HEK293 (cell line): ENCODE data around the gene RIPOR3.

Experiments used
- CTCF ChIP-seq: fragments of 450-650 bp; formaldehyde crosslinking; IDR thresholded peaks from 2 replicates; pipeline ENCODE4 v1.5.1; 2016; ENCODE audit warnings: missing biosample characterization, missing genetic modification characterization
- ELK4 ChIP-seq: IDR thresholded peaks from 2 replicates; pipeline ENCODE4 v1.6.1; 2011; ENCODE audit warnings: mild to moderate bottlenecking, low read depth, low read length, borderline replicate concordance
- TSHZ1 ChIP-seq: fragments of 450-650 bp; formaldehyde crosslinking; IDR thresholded peaks from 2 replicates; pipeline ENCODE4 v1.5.1; 2016; ENCODE audit warnings: missing biosample characterization, missing genetic modification characterization, borderline replicate concordance
- YY1 ChIP-seq: fragments of 450-650 bp; formaldehyde crosslinking; IDR thresholded peaks from 2 replicates; pipeline ENCODE4 v1.5.1; 2018; ENCODE audit warnings: missing biosample characterization, missing genetic modification characterization
- ZNF202 ChIP-seq: fragments of 450-650 bp; formaldehyde crosslinking; IDR thresholded peaks from 2 replicates; pipeline ENCODE4 v1.5.1; 2016; ENCODE audit warnings: missing biosample characterization, missing genetic modification characterization, borderline replicate concordance
- ZNF239 ChIP-seq: fragments of 450-650 bp; formaldehyde crosslinking; IDR thresholded peaks from 2 replicates; pipeline ENCODE4 v1.5.1; 2016; ENCODE audit warnings: missing biosample characterization, missing genetic modification characterization
- ZNF274 ChIP-seq, 2 experiments: fragments of 200-500 bp in 1 of 2; fragments of 450-650 bp in 1 of 2; sonication (Bioruptor generic) in 1 of 2; formaldehyde crosslinking in 1 of 2; IDR thresholded peaks; 2 replicates each; pipeline versions ENCODE4 v1.5.1 to v1.6.1; 2014 to 2016; ENCODE audit warnings: borderline replicate concordance in 1 of 2, inconsistent platforms in 1 of 2, low read length in 1 of 2, missing biosample characterization in 1 of 2, missing genetic modification characterization in 1 of 2
- ZNF354C ChIP-seq: fragments of 450-650 bp; formaldehyde crosslinking; IDR thresholded peaks from 2 replicates; pipeline ENCODE4 v1.5.1; 2016; ENCODE audit warnings: missing biosample characterization, missing genetic modification characterization, low read depth, borderline replicate concordance
- ZNF76 ChIP-seq: fragments of 450-650 bp; formaldehyde crosslinking; IDR thresholded peaks from 2 replicates; pipeline ENCODE4; 2016; ENCODE audit warnings: low read depth, missing biosample characterization, missing genetic modification characterization, borderline replicate concordance
- TF ChIP-seq, protein P1 (sequence below): fragments of 450-650 bp; formaldehyde crosslinking; IDR thresholded peaks from 2 replicates; pipeline ENCODE4 v1.5.1; 2016; ENCODE audit warnings: missing biosample characterization, missing genetic modification characterization

GRCh38 chr20:50635676-50636600 lies 55.4 kb downstream of the RIPOR3 start:
- TF ChIP-seq CTCF (peak; percentile 94), YY1 (tag by site-specific recombination) (no peak), ZNF76 (tag by site-specific recombination) (no peak), TSHZ1 (tag by site-specific recombination) (no peak), ZNF274 (IDR thresholded peaks at IDR 0.05; ENCODE audit: low read length) (no peak), ZNF274 (tag by site-specific recombination; IDR thresholded peaks at IDR 0.05; ENCODE audit: borderline replicate concordance) (no peak), ZNF354C (no peak), ELK4 (no peak), ZNF239 (tag by site-specific recombination) (no peak), ZNF202 (tag by site-specific recombination) (no peak)
- TF ChIP-seq, protein P1, sequence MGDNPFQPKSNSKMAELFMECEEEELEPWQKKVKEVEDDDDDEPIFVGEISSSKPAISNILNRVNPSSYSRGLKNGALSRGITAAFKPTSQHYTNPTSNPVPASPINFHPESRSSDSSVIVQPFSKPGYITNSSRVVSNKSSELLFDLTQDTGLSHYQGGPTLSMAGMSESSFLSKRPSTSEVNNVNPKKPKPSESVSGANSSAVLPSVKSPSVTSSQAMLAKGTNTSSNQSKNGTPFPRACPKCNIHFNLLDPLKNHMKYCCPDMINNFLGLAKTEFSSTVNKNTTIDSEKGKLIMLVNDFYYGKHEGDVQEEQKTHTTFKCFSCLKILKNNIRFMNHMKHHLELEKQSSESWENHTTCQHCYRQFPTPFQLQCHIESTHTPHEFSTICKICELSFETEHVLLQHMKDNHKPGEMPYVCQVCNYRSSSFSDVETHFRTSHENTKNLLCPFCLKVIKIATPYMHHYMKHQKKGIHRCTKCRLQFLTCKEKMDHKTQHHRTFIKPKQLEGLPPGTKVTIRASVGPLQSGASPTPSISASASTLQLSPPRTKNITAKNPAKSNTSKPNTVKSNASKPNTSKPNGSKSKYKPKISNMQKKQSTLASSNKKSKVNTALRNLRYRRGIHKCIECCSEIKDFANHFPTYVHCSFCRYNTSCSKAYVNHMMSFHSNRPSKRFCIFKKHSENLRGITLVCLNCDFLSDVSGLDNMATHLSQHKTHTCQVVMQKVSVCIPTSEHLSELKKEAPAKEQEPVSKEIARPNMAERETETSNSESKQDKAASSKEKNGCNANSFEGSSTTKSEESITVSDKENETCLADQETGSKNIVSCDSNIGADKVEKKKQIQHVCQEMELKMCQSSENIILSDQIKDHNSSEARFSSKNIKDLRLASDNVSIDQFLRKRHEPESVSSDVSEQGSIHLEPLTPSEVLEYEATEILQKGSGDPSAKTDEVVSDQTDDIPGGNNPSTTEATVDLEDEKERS (tag by site-specific recombination) = no peak
